PC-9 (cell line): ENCODE results near the gene NTMT1. TPM values are rescaled to one million over a fixed set of nuclear protein-coding genes. Genes with fewer than 3 reads are reported as not detected.

Experiments
- BruUV-seq: library from RNA; stranded (reverse); fragments of 400-500 nt; replicated peaks from 2 replicates; lab custom pipeline; 2021; lab: Mats Ljungman, UMichigan
- CTCF ChIA-PET: fragments of 300-600 bp; sonication (Branson Sonifier 250); formaldehyde crosslinking; loops from one replicate; lab custom pipeline; 2022; ENCODE audit warnings: antibody characterized with exemption; lab: Charles Lee
- POLR2A ChIA-PET: fragments of 300-600 bp; sonication (Branson Sonifier 250); formaldehyde crosslinking; loops from one replicate; lab custom pipeline; 2022; ENCODE audit warnings: antibody characterized with exemption; ENCODE audit not compliant: unreplicated experiment; lab: Charles Lee
- DNase-seq, 2 experiments: peaks; one replicate each; pipeline versions ENCODE4 v3.0.0 to v3.0.0-alpha.2; 2015 to 2022; ENCODE audit warnings: mixed read lengths in 1 of 2
- H2AFZ ChIP-seq: fragments of 200-600 bp; sonication (generic); 2 replicates; pipeline ENCODE4 v1.8.1; 2017; ENCODE audit warnings: antibody characterized with exemption
- H3F3A ChIP-seq: fragments of 200-600 bp; sonication (generic); 2 replicates; pipeline ENCODE4 v1.8.1; 2017; ENCODE audit warnings: antibody characterized with exemption, mild to moderate bottlenecking, low read depth; ENCODE audit not compliant: insufficient read depth
- H3K27ac ChIP-seq: fragments of 200-600 bp; sonication (generic); 2 replicates; pipeline ENCODE4 v1.6.1; 2016; ENCODE audit warnings: mixed run types
- H3K27me3 ChIP-seq: fragments of 200-600 bp; sonication (generic); 2 replicates; pipeline ENCODE4 v1.6.1; 2016; ENCODE audit warnings: low read depth, mixed run types; ENCODE audit not compliant: insufficient read depth
- H3K36me3 ChIP-seq: fragments of 200-600 bp; sonication (generic); 2 replicates; pipeline ENCODE4 v1.6.1; 2016; ENCODE audit warnings: low read depth, mixed run types
- H3K4me1 ChIP-seq: fragments of 200-600 bp; sonication (generic); replicated peaks from 2 replicates; pipeline ENCODE4 v1.6.1; 2016; ENCODE audit warnings: mixed run types; ENCODE audit not compliant: insufficient read depth
- H3K4me2 ChIP-seq: fragments of 200-600 bp; sonication (generic); 2 replicates; pipeline ENCODE4 v1.6.1; 2017; ENCODE audit warnings: mixed run types
- H3K4me3 ChIP-seq: fragments of 200-600 bp; sonication (generic); 2 replicates; pipeline ENCODE4 v1.6.1; 2016; ENCODE audit warnings: mixed run types
- H3K79me2 ChIP-seq: fragments of 200-600 bp; sonication (generic); 2 replicates; pipeline ENCODE4 v1.6.1; 2017; ENCODE audit warnings: low read depth, mixed run types
- H3K9me2 ChIP-seq: fragments of 200-600 bp; sonication (generic); 2 replicates; pipeline ENCODE4 v1.8.1; 2017; ENCODE audit warnings: mild to moderate bottlenecking; ENCODE audit not compliant: insufficient read depth
- H3K9me3 ChIP-seq: fragments of 200-600 bp; sonication (generic); 2 replicates; pipeline ENCODE4 v1.8.1; 2016; ENCODE audit warnings: low read depth; ENCODE audit not compliant: insufficient read depth
- H4K20me1 ChIP-seq: fragments of 200-600 bp; sonication (generic); 2 replicates; pipeline ENCODE4 v1.8.1; 2017; ENCODE audit not compliant: insufficient read depth
- EZH2 ChIP-seq: fragments of 200-600 bp; sonication (generic); IDR thresholded peaks from 2 replicates; pipeline ENCODE4 v1.8.0; 2017; ENCODE audit warnings: antibody characterized with exemption, low read depth
- intact Hi-C: fragments of 100-400 bp; cut with micrococcal nuclease; formaldehyde crosslinking; loops from one replicate; pipeline ENCODE4 v1.10.0; 2022; ENCODE audit not compliant: unreplicated experiment
- total RNA-seq: library from RNA; stranded (reverse); gene quantifications from 2 replicates; pipeline ENCODE4 v1.2.3, GENCODE V29; 2021
- TF ChIP-seq, protein P1 (sequence below): fragments of 200-600 bp; sonication (generic); conservative IDR thresholded peaks from 2 replicates; pipeline ENCODE4 v1.6.1; 2017; ENCODE audit warnings: mixed run types, antibody characterized with exemption, mild to moderate bottlenecking, moderate library complexity

The NTMT1 gene
- total RNA-seq, 1 experiment from 2014 or later = 52.5 TPM

DNA sequence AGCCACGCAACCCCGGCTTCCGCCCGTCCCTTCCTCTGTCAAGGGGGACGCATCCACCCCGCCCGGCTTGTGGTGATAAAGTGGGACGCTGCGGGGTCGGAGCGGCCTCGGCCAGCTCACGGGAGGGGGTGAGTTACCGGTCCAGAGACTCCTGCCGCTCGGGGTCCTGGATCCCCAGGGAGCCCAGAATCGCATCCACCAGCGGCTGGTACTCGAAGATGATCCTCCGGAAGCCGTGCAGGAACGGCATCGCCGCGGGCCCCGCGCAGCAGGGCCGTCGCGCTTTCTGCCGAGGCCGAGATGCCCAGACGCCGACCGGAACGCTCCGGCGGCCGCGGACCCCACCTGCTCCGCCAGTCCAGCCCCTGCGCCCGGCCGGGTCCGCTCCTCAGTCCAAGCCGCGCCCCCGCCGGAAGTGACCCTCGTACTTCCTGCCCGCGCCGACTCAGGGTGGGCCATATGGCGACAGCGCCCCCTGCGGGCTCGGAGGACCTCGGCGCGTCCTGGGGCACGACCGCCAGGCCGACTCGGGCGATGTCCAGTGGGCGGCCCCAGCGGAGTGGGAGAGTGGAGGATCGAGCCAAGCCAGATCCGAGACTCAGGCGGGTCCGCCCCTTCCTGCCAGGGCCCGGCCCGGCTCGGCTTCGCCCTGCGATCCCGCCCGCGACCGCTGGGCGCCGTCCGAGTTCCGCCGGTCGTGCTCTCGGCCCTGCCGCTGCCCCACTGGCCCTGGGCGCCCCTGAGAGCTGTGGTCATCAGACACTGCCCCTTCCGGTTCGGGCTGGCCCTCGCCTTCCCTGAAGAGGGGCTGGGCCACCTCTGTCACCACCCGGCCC lies 16.0 kb downstream of the NTMT1 start, which contains the start of gene ASB6:
Gene ASB6 (minus strand): TSS at position 402 of the 836 bp plus-strand sequence. CDS start 152 bp downstream, at position 250.
- intact Hi-C loops = loop anchor here (1.0 to 5.0 kb wide), 6 partner anchors 96 to 1040 kb away; no protein-coding TSS in a partner anchor
- Histone ChIP-seq H3K4me2 (peak within 1 kb of the TSS; percentile 93), H4K20me1 (peaks cover 22% of the 10 kb centered on the region), H3F3A (peaks cover 21% of the 10 kb centered on the region), H3K27me3 (no peaks in the 10 kb centered on the region), H3K4me3 (peak within 1 kb of the TSS; percentile 96), H3K79me2 (peaks cover 26% of the 10 kb centered on the region), H3K36me3 (no peaks in the 10 kb centered on the region), H3K4me1 (peaks cover 8% of the 10 kb centered on the region), H3K27ac (no peak within 1 kb of the TSS), H2AFZ (peak within 1 kb of the TSS; percentile 79), H3K9me3 (no peaks in the 10 kb centered on the region), H3K9me2 (no peaks in the 10 kb centered on the region)
- CTCF ChIA-PET = interaction anchor here (0.6 to 1.0 kb wide), 2 partner anchors 85 to 96 kb away, joined by 3 read pairs; no protein-coding TSS in a partner anchor
- no peak for TF ChIP-seq EZH2
- TF ChIP-seq, protein P1, sequence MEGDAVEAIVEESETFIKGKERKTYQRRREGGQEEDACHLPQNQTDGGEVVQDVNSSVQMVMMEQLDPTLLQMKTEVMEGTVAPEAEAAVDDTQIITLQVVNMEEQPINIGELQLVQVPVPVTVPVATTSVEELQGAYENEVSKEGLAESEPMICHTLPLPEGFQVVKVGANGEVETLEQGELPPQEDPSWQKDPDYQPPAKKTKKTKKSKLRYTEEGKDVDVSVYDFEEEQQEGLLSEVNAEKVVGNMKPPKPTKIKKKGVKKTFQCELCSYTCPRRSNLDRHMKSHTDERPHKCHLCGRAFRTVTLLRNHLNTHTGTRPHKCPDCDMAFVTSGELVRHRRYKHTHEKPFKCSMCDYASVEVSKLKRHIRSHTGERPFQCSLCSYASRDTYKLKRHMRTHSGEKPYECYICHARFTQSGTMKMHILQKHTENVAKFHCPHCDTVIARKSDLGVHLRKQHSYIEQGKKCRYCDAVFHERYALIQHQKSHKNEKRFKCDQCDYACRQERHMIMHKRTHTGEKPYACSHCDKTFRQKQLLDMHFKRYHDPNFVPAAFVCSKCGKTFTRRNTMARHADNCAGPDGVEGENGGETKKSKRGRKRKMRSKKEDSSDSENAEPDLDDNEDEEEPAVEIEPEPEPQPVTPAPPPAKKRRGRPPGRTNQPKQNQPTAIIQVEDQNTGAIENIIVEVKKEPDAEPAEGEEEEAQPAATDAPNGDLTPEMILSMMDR = peak; percentile 96
- BruUV-seq = no TSS peak
- POLR2A ChIA-PET = interaction anchor here (0.7 kb wide), 1 partner anchor 404 kb away, joined by 8 read pairs; no protein-coding TSS in a partner anchor
- DNase-seq = peak; percentile 81 to 100

DNA sequence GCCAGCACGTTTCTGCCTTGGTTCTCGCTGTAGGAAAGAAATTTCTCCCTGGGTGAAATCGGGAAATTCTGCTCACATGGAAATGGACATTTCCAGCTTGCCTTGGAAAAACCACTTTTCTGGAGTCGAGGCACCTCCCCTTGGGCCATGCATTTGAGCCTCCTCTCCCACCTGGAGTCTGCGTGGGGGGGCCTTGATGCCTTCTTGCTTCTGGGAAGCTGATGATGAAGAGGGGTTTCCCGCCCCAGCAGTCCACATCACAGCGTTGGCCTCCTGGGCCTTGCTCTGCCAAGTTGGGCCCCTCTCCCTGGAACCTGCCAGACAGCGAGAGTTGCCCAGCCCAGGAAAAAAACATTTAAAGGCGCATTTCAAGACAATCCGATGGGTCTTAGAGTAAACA lies 17.7 kb downstream of the NTMT1 start:
- H3K27me3 ChIP-seq = no peaks in the 10 kb centered on the region
- no peak overlapping the region for H2AFZ ChIP-seq
- ChIA-PET CTCF (interaction anchor here (0.7 kb wide), 1 partner anchor 15 kb away, joined by 3 read pairs; no protein-coding TSS in a partner anchor), POLR2A (no interaction called here)
- H3K79me2 ChIP-seq = peaks cover 26% of the 10 kb centered on the region
- H3F3A ChIP-seq = peaks cover 13% of the 10 kb centered on the region; the same call in 1 of the 2 replicates
- H3K36me3 ChIP-seq = no peaks in the 10 kb centered on the region
- H3K9me3 ChIP-seq = no peaks in the 10 kb centered on the region
- TF ChIP-seq, protein P1 = no peak
- TF ChIP-seq EZH2 = no peak
- H4K20me1 ChIP-seq = peaks cover 13% of the 10 kb centered on the region
- H3K27ac ChIP-seq = no peak overlapping the region
- no peaks in the 10 kb centered on the region for H3K9me2 ChIP-seq
- no peak overlapping the region for H3K4me2 ChIP-seq
- intact Hi-C loops = loop anchor here (2.0 to 5.0 kb wide), 3 partner anchors 243 to 1039 kb away; no protein-coding TSS in a partner anchor
- no peak for DNase-seq
- BruUV-seq = no TSS peak
- no peak overlapping the region for H3K4me3 ChIP-seq
- H3K4me1 ChIP-seq = peaks cover 8% of the 10 kb centered on the region

DNA sequence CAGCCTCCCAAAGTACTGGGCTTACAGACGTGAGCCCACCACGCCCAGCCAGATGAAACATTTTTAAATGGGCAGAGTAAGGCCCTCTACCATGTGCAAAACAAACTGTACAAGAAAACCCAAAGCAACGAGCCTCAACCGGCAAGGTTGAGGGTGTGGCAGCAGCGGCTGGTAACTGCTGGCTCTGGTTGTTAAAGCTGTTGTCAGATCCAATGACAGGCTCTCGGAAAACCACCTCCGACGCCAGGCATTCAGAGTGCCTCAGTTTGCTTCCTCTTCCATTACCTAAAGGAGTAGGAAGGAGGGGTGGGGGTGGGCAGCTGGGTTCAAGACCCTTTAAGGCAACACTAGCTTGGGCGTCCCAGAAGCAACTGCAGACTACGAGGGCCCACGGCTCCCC lies 18.4 kb downstream of the NTMT1 start:
- no TSS peak for BruUV-seq
- no peaks in the 10 kb centered on the region for H3K9me3 ChIP-seq
- H3F3A ChIP-seq = peaks cover 10% of the 10 kb centered on the region; the same call in 1 of the 2 replicates
- H3K4me3 ChIP-seq = no peak overlapping the region
- peaks cover 25% of the 10 kb centered on the region for H3K79me2 ChIP-seq
- H3K27ac ChIP-seq = no peak overlapping the region
- H2AFZ ChIP-seq = no peak overlapping the region
- intact Hi-C loops = loop anchor here (5.0 kb wide), 2 partner anchors 453 to 1038 kb away; no protein-coding TSS in a partner anchor
- ChIA-PET CTCF (no interaction called here), POLR2A (no interaction called here)
- TF ChIP-seq, protein P1 = no peak
- TF ChIP-seq EZH2 = no peak
- H3K27me3 ChIP-seq = no peaks in the 10 kb centered on the region
- peaks cover 8% of the 10 kb centered on the region; the same call in 1 of the 2 replicates for H4K20me1 ChIP-seq
- H3K4me1 ChIP-seq = peaks cover 8% of the 10 kb centered on the region
- no peak overlapping the region for H3K4me2 ChIP-seq
- H3K9me2 ChIP-seq = no peaks in the 10 kb centered on the region
- H3K36me3 ChIP-seq = no peaks in the 10 kb centered on the region
- DNase-seq = no peak
